CD4-positive, alpha-beta T cell treated with Interferon gamma for 1 hour (primary cell): ENCODE measurements around the gene PWWP3B.
"Not testable (repeated sequence)": the region's sequence is repeated elsewhere in the genome, so short reads cannot be mapped to it uniquely, and the experiment has no call there.

Experiments
- DNase-seq: peaks from one replicate; pipeline ENCODE4 v3.0.0-alpha.2; 2020

PWWP3B gene

DNA sequence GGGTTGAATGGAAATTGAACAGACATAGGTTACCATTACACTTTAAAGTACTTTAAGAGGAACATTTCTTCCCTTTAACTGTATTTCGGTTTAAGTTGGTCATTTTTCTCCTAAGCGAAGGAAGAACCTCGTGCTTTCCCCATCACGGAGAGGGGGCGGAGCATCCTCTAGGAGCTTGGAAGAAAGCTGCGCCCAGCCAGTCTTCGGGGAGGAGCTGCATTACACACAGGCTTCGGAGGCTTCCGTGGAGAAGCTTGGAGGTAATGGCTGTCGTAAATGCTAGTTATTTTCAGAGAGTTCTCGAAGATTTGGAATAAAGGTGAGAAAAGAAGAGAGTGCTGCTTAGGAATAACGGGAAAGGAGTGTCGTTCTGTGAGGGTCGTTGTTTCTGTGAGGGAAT lies at the start of gene PWWP3B:
TSS of gene PWWP3B (plus strand) at position 199 of the 400 bp plus-strand sequence. CDS start 37,128 bp downstream, outside the sequence.
- no peak for DNase-seq

DNA sequence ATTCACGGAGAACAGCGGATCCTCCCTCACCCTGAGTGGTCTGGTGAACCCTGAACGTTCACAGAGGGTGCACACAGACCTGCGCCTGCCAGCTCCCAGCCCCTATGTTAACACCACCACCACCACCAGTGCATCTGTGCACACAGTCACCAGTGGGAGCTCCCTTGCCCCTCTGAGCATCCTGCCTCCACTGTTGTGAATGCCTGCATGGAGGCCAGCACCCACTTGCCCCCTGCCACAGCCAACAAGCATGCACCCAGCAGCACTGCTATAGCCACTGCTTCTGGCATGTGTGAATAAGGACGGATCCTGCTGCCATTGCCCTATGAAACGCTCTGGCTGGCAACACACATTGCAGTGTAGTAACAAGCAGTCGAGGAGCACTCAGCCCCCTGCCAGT lies 29.1 kb upstream of the PWWP3B start:
- DNase-seq: no peak

DNA sequence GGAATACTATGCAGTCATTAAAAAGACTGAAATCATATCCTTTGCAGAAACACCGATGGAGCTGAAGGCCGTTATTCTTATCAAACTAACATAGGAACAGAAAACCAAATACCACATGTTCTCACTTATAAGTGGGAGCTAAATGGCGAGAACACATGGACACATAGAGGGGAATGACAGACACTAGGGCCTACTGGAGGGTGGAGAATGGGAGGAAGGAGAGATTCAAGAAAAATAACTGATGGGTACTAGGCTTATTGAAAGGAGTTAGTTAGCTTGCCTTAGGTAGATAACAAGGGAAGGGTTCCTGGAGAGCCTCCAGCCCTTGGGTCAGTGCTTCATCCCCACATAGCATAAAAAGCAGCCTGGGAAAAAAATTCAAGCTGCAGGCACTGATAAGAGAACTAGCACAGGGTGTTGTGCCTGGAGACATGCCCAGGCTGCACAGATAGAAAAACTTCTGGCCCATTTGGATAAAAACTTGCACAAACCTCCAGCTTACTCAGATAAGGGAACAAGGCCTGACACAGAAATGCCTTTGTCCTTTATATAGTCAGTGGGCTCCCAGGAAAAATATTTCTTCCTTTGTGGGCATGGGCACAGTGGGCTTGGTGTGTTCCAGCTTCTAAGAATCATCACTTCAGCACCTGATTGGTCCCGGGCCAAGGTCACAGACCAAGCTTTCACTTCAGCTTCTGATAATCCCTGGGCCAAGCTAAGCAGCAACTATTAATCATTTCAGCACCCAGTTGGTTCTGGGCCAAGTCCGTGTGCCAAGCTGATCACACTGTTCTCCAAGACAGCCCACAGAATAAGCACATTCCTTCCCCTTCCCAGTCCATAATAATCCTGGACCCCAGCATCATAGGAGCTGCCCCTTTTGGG lies 23.1 kb upstream of the PWWP3B start:
- DNase-seq: no peak

DNA sequence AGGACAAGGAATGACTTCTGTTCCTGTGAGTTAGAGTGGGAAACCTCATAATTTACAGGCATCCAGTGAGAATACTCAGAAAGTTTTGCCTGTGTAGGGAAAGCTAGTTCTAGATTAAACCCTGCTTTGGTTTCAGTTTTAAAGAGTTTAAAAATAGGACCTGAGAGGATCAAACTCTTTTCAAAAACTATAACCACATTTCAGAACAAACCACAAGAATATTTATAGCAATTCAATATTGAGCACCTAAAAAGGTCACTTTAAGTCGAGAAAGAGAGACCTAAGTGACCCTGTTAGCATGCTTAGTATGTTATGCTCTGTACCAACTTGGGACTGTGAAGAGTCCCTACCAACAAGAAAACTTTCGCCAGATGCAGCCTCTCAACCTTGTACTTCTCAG lies 17.4 kb upstream of the PWWP3B start:
- no peak for DNase-seq

DNA sequence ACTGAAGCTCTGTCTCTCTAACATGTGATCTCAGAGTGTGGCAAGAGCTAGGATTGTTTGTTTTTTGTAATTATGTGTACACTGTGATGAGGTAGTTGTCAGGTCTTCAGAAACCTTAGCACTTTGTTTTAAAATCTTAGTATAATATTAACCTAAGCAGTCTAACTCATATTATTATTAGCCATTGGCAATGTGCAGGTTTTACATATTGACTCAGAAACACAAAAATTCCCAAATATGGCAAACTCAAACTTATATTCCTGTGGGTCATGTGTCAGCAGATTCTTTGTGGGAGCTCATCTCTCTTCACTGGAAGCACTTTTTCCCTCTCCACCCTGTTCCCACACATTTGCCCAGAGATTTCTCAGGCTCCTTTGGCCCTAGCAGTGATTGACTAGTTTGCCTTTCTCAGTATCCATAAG lies 8.2 kb upstream of the PWWP3B start:
- DNase-seq: no peak

DNA sequence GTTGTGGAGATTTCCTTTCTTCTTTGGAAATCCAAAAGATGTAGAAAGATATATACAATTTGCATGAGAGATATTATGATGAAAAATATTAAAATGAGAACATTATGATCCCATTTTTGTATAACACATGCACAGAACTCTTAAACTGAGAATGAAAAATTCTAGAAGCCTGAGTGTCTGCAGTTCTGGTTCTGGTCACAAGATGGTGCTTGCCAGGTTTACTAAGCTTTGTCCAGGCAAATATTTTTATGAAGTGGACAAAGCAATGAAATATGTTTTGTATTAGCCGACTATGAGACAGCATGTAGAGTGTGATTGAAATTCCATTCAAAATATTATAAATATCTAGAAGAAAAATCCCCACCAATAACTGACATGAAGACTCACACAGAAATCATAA lies 2.2 kb downstream of the PWWP3B start:
- no peak for DNase-seq

DNA sequence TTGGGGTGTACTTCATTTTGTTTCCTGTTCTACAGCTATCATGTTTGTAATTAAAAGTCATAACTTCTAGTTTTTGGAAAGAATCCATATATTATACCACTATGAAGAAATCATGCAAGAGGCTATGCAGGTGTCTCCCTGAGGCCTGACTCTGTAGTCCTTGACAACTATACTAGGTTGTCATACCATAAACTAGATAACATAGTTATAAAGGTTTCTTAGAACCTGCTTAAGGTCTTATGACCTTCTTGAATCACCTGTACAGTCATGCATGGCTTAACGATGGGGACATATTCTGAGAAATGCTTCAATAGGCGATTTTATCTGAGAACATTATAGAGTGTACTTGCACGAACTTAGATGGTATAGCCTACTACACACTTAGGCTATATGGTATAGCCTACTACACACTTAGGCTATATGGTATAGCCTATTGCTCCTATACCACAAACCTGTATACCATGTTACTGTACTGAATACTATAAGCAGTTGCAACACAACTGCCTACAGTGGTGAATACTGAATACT lies 3.3 kb downstream of the PWWP3B start:
- DNase-seq: no peak

DNA sequence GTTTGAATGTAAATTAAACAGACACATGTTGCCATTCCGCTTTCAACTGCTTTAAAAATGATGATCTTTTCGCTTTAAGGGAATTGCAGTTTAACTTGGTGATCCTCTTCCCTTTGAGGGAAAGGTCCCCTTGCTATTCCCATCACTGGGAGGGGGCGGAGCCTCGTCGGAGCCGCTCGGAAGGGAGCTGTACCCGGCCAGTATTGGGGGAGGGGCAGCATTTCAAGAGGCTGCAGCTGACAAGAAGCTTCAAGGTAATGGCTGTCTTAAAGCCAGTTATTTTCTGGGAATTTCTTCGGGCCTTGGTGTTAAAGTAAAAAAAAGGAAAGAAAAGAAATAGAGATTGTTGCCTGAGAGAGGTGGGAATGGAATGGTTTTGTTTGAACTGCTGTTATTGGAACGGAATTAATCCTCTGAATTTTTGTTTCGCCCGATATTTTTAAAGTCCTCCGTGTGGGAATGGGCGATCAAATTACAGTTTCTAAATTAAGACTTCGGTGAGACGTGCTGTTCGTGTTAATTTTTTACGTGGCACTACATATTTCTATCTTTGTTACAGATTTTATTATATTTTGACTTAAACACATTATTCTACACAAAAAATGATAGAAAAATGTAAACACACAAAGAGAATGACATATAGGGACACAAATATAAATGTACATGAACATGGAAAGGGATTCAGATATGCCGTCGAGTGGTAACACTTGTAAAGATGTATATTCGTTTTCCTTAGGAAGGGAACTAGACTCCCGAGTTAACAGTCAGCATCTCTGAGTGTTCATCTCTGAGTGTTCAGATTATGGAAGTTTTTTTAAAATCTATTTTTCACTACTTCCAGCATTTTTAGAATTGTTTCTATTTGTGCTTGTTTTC lies 9.2 kb downstream of the PWWP3B start:
- no peak for DNase-seq

DNA sequence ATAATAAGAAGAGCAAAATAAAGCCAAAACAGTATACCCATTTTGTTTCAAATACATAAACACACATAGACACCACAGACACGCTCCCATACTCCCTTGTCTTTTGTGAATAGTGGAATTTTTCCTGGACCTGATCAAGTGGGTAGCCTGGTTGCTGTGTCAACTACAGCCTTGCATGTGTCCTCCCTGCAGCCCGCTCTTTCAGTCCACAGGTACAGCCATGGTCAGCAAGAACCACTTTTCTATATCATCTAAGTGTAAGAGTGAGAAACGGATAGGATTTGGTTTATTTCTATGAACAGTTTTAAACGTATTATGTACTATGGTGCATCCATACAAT lies 9.8 kb downstream of the PWWP3B start:
- DNase-seq: no peak

DNA sequence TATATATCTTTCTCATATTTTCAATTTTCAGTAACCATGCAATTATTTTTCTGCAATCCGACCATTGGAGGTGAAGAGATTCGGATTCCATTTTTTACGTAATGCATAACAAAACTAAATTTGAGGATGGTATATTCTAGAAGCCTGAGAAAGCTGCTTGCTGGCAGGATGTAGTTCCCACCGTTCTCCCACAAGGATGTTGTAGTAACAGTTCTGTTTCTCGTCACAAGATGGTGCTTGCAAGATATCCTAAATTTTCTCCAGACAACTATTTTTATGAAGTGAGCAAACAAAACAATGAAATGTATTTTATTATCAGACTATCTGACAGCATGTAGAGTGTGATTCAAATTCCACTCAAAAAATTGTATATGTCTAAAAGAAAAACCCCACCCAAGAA lies 10.7 kb downstream of the PWWP3B start:
- DNase-seq: no peak

DNA sequence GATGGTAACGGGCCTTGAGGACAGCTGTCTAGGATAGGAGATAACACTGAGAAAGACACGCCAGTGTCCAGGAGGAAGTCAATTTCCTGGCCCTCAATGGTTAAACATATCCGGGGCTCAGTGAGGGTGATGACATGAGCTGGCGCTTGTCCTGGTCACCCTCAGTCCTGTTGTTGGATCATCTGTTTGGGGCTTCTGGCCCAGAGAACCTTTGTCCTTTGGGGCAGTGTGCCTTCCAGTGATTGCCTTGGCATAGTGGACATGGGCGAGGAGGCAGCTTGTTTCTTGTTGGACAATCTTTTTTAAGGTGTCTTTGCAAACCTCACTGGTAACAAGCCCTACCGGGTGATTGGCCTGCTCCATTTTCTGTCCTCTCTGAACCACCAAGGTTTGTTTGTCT lies 15.6 kb downstream of the PWWP3B start:
- DNase-seq: not testable (repeated sequence)

DNA sequence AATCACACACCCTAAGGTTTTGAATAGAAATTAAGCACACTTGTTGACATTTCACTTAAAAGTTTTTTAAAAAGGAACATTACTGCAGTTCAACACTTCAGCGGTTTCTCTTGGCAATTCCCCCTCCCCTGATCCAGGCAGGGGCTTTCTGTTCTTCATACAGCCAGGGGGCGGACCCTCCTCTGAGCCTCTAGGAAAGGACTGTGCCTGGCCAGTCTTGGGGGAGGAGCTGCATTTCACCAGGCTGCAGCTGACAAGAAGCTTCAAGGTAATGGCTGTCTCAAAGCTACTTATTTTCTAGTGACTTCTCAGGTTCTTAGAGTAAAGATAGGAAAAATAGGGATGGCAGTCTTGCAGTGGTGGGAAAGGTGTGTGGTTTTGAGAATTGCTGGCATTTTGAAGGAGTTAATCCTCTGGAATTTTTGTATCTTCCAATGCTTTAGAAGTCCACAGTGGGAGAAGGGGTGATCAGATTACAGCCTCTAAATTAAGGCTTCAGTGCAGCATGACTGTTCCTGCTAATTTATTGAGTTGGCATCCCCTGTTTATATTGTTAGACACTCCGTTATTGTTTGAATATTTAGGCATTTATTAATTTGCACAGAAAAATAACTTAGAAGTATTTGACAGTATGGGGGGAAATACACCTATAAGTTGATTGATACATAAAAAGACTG lies 33.5 kb downstream of the PWWP3B start:
- DNase-seq: no peak

DNA sequence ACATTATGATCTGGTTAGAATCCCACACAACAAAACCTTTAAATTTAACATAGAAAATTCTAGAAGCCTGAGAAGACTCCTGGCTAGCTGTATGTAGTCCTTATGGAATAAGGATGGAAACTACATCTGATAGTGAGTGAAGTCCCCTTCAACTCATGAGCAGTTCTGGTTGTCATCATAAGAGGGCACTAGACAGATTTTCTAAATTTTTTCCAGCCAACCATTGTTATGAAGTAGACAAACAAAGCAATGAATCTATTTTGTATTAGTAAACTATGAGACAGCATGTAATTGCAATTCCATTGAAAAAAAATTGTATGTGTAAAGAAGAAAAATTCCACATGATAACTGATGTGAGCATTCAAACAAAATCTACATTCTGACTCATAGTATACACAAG lies 35.2 kb downstream of the PWWP3B start:
- no peak for DNase-seq

DNA sequence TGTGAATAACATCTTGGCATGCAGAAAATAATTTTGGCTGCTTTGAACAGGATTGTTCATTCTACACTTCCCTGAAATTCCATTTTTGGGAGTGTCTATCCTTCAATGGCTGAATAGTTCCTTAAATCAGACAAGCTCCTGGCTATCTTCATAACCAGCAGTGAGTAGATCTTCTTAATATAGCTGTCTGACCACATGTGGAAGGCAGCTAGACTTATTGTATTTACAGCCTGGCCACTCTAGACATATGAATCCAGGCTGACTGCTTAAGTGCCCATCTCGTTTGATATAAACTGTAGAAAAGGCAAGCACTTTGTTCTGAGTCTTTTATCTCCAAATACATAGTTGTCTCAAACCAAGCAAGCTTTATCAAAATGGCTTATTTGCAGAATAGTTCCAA lies 40.0 kb downstream of the PWWP3B start:
- no peak for DNase-seq
